GM13976 (cell line): Measurements from ENCODE around the gene MCEE.

Experiments
- DNase-seq: peaks from one replicate; pipeline ENCODE4 v3.0.0; 2012; ENCODE audit warnings: low spot score
- in situ Hi-C: fragments of 300-500 bp; cut with MboI; formaldehyde crosslinking; loops from one replicate; pipeline ENCODE4 v1.12.0; 2022; ENCODE audit warnings: low sequenced_read_pairs, mixed read lengths, inconsistent platforms; ENCODE audit not compliant: unreplicated experiment
- TF ChIP-seq, protein P1 (sequence below): IDR thresholded peaks from 2 replicates; pipeline ENCODE4 v1.5.1; 2012; ENCODE audit warnings: borderline replicate concordance, mild to moderate bottlenecking; ENCODE audit not compliant: insufficient read depth; ENCODE audit errors: extremely low read depth, missing control alignments, control extremely low read depth

Gene MCEE

DNA sequence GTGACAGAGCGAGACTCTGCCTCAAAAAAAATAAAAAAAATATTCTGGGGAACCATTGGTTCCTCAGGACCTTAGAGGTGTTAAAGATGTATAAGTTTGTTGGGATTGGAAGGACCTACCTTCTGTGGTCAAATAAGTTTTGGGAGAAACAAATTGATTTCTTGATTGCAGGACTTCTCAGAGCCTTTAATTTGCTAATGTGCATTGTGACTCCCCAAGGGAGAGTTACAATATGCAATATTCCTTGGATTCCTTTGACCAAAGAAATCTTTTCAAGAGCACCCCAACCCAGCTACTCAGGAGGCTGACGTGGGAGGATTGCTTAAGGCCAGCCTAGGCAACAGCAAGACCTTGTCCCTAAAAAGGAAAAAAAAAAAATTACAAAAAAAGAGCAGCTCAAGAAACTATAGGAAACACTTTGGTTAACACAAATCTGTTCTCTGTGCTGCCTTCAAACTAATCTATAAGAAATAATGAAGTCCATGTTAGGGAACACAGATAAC lies 55.1 kb downstream of the MCEE start:
- DNase-seq, result no peak
- in situ Hi-C loops, result no loop called here
- TF ChIP-seq, protein P1, sequence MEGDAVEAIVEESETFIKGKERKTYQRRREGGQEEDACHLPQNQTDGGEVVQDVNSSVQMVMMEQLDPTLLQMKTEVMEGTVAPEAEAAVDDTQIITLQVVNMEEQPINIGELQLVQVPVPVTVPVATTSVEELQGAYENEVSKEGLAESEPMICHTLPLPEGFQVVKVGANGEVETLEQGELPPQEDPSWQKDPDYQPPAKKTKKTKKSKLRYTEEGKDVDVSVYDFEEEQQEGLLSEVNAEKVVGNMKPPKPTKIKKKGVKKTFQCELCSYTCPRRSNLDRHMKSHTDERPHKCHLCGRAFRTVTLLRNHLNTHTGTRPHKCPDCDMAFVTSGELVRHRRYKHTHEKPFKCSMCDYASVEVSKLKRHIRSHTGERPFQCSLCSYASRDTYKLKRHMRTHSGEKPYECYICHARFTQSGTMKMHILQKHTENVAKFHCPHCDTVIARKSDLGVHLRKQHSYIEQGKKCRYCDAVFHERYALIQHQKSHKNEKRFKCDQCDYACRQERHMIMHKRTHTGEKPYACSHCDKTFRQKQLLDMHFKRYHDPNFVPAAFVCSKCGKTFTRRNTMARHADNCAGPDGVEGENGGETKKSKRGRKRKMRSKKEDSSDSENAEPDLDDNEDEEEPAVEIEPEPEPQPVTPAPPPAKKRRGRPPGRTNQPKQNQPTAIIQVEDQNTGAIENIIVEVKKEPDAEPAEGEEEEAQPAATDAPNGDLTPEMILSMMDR, result no peak

- TF ChIP-seq, protein P1, result no peak
- in situ Hi-C loops, result no loop called here
- no peak for DNase-seq
Measured at GRCh38 chr2:71073475-71073874, 56.6 kb downstream of the MCEE start.

DNA sequence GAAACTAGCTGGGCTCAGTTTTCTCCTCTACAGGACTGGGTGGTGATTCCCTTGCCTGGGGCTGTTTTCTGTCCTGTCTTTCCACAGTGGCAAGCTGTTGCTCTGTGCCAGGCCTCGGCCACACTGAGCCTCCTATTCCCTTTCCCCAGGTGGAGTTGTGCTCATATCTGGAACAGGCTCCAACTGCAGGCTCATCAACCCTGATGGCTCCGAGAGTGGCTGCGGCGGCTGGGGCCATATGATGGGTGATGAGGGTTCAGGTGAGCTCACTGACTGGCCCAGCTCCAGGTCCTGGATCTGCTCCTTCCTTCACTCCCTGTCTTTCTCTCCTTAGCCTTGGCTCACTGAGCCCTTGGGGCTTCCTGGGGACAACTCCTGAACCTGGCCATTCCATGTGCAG lies 57.5 kb downstream of the MCEE start:
- no peak for DNase-seq
- TF ChIP-seq, protein P1, result no peak
- in situ Hi-C loops, result no loop called here

DNA sequence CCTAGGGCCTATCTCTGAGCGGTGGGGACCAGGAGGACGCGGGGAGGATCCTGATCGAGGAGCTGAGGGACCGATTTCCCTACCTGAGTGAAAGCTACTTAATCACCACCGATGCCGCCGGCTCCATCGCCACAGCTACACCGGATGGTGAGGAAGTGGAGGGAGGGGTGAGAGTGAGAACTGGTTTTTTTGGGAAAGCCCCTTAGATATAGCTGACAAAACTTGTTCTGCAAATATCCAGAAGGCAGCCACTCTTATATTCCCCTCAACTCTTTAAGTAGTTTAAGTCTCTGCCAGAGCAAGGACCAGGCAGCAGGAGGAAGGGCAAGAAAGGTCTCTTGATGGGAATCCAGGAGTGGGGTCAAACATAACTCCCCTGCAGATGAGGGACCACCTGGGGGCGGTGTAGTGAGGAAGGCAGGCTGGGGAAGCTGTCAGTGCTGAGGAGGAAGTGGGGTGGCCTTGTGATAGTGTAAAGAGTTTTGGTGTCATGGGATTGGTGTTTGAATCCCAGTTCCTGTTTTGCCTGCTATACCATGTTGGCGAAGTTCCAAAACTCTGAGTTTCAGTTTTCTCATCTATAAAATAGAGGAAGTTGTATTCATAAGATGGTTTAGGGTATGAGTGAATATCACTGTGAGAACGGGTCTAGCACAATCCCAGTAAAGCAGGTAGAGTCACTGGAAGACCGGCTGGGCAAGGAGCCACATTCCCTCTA lies 58.2 kb downstream of the MCEE start:
- in situ Hi-C loops, result no loop called here
- peak; percentile 81 for DNase-seq
- TF ChIP-seq, protein P1, result peak; percentile 49

- DNase-seq, result peak; percentile 50
- TF ChIP-seq, protein P1, result peak; percentile 39
- in situ Hi-C loops, result no loop called here
Measured at GRCh38 chr2:71070294-71071093, 59.5 kb downstream of the MCEE start.

DNA sequence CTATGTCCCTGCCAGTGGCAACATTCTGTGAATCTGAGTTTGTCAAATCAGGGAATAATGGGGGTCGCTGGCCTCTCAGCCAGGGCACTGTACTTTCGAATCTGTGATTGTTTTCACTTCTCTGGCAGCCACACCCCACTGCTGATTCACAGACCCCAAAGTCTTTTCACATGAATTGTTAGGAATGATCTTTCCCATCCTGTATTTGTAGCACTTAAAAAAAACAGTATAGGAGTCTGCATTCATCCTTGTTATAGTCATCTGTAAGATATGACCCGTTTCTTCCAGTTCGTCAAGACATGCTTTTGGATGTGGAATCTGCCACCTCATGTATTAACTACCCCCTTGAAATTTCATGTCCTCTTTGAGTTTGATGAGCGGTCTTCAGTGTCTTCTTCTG lies 60.7 kb downstream of the MCEE start:
- TF ChIP-seq, protein P1, result no peak
- DNase-seq, result no peak
- in situ Hi-C loops, result no loop called here
